ENCODE measurements around the gene SIL1.

DNA sequence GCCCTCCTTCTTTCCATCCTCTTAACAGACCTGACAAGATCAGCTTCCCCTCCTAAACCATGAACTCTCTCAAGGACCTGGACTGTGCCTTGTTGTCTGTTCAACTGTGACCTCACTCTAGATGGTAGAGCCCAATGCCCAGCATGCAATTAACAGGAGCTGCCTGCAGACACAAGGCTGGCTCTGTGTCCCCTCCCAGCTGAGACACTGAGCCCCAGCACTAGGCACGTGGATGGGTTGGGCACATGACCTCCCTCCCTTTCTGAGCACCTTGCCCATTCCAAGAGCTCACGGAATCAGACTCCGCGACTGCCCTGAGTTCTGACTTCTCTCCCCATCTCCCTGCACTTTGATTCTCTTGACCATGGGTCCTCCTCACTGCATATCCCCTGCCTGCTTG, 229.6 kb downstream of the SIL1 start:
- TF ChIP-seq POLR2AphosphoS5 (IDR thresholded peaks at IDR 0.05; ENCODE audit: low read depth, low read length) (no peak), POLR2A (IDR thresholded peaks at IDR 0.05; ENCODE audit: low read depth, low read length) (no peak), TAF1 (IDR thresholded peaks at IDR 0.05; ENCODE audit: borderline replicate concordance, low read depth, low read length) (no peak)
